Measurements from ENCODE around the gene ZNF100.
"Not testable (repeated sequence)": the region's sequence is repeated elsewhere in the genome, so short reads cannot be mapped to it uniquely, and the experiment has no call there.

ZNF100 gene

GRCh38 chr19:21698215-21698614, 69.2 kb downstream of the ZNF100 start:
- no peak for FAIRE-seq
- DNase-seq (ENCODE audit: insufficient read length), result no peak
- TF ChIP-seq TAF1 (IDR thresholded peaks at IDR 0.05; ENCODE audit: borderline replicate concordance, low read depth, low read length) (no peak), POLR2A (IDR thresholded peaks at IDR 0.05; ENCODE audit: low read depth, low read length) (no peak), POLR2AphosphoS5 (IDR thresholded peaks at IDR 0.05; ENCODE audit: low read depth, low read length) (no peak)

GRCh38 chr19:21697698-21698097, 69.7 kb downstream of the ZNF100 start:
- no peak for DNase-seq (ENCODE audit: insufficient read length)
- no peak for FAIRE-seq
- TF ChIP-seq POLR2AphosphoS5 (IDR thresholded peaks at IDR 0.05; ENCODE audit: low read depth, low read length) (no peak), TAF1 (IDR thresholded peaks at IDR 0.05; ENCODE audit: borderline replicate concordance, low read depth, low read length) (no peak), POLR2A (IDR thresholded peaks at IDR 0.05; ENCODE audit: low read depth, low read length) (no peak)

GRCh38 chr19:21694171-21694906, 73.0 kb downstream of the ZNF100 start:
- FAIRE-seq (no peak), DNase-seq (ENCODE audit: insufficient read length) (no peak)
- TF ChIP-seq POLR2A (IDR thresholded peaks at IDR 0.05; ENCODE audit: low read depth, low read length), result no peak
- TF ChIP-seq TAF1 (IDR thresholded peaks at IDR 0.05; ENCODE audit: borderline replicate concordance, low read depth, low read length), result no peak
- no peak for TF ChIP-seq POLR2AphosphoS5 (IDR thresholded peaks at IDR 0.05; ENCODE audit: low read depth, low read length)

- no peak for DNase-seq (ENCODE audit: insufficient read length)
- FAIRE-seq, result no peak
- no peak for TF ChIP-seq POLR2AphosphoS5 (IDR thresholded peaks at IDR 0.05; ENCODE audit: low read depth, low read length)
- no peak for TF ChIP-seq POLR2A (IDR thresholded peaks at IDR 0.05; ENCODE audit: low read depth, low read length)
- TF ChIP-seq TAF1 (IDR thresholded peaks at IDR 0.05; ENCODE audit: borderline replicate concordance, low read depth, low read length), result no peak
Measured at GRCh38 chr19:21693399-21693798, 74.0 kb downstream of the ZNF100 start.

- FAIRE-seq (no peak), DNase-seq (ENCODE audit: insufficient read length) (no peak)
- TF ChIP-seq POLR2AphosphoS5 (IDR thresholded peaks at IDR 0.05; ENCODE audit: low read depth, low read length) (no peak), TAF1 (IDR thresholded peaks at IDR 0.05; ENCODE audit: borderline replicate concordance, low read depth, low read length) (no peak), POLR2A (IDR thresholded peaks at IDR 0.05; ENCODE audit: low read depth, low read length) (no peak)
Measured at GRCh38 chr19:21691661-21692060, 75.7 kb downstream of the ZNF100 start.

GRCh38 chr19:21688464-21688863, 78.9 kb downstream of the ZNF100 start:
- DNase-seq (ENCODE audit: insufficient read length) (no peak), FAIRE-seq (no peak)
- TF ChIP-seq POLR2AphosphoS5 (IDR thresholded peaks at IDR 0.05; ENCODE audit: low read depth, low read length), result no peak
- no peak for TF ChIP-seq POLR2A (IDR thresholded peaks at IDR 0.05; ENCODE audit: low read depth, low read length)
- TF ChIP-seq TAF1 (IDR thresholded peaks at IDR 0.05; ENCODE audit: borderline replicate concordance, low read depth, low read length), result no peak

- DNase-seq (ENCODE audit: insufficient read length) (no peak), FAIRE-seq (no peak)
- TF ChIP-seq TAF1 (IDR thresholded peaks at IDR 0.05; ENCODE audit: borderline replicate concordance, low read depth, low read length), result no peak
- TF ChIP-seq POLR2AphosphoS5 (IDR thresholded peaks at IDR 0.05; ENCODE audit: low read depth, low read length), result no peak
- no peak for TF ChIP-seq POLR2A (IDR thresholded peaks at IDR 0.05; ENCODE audit: low read depth, low read length)
Measured at GRCh38 chr19:21680671-21681070, 86.7 kb downstream of the ZNF100 start.

- DNase-seq (ENCODE audit: insufficient read length) (no peak), FAIRE-seq (no peak)
Measured at GRCh38 chr19:21680026-21680425, 87.4 kb downstream of the ZNF100 start.

GRCh38 chr19:21677696-21678418, 89.5 kb downstream of the ZNF100 start:
- no peak for TF ChIP-seq POLR2AphosphoS5 (IDR thresholded peaks at IDR 0.05; ENCODE audit: low read depth, low read length)
- TF ChIP-seq POLR2A (IDR thresholded peaks at IDR 0.05; ENCODE audit: low read depth, low read length), result no peak
- no peak for TF ChIP-seq TAF1 (IDR thresholded peaks at IDR 0.05; ENCODE audit: borderline replicate concordance, low read depth, low read length)
- DNase-seq (ENCODE audit: insufficient read length) (no peak), FAIRE-seq (no peak)

More at GRCh38 chr19:21680026-21680425, 87.4 kb downstream of the ZNF100 start:
- no peak for TF ChIP-seq POLR2A (IDR thresholded peaks at IDR 0.05; ENCODE audit: low read depth, low read length)
- no peak for TF ChIP-seq POLR2AphosphoS5 (IDR thresholded peaks at IDR 0.05; ENCODE audit: low read depth, low read length)
- no peak for TF ChIP-seq TAF1 (IDR thresholded peaks at IDR 0.05; ENCODE audit: borderline replicate concordance, low read depth, low read length)

GRCh38 chr19:21674454-21674853, 92.9 kb downstream of the ZNF100 start:
- DNase-seq (ENCODE audit: insufficient read length) (no peak), FAIRE-seq (no peak)

GRCh38 chr19:21673479-21673878, 93.9 kb downstream of the ZNF100 start:
- not testable (repeated sequence) for FAIRE-seq; DNase-seq (ENCODE audit: insufficient read length)

More at GRCh38 chr19:21674454-21674853, 92.9 kb downstream of the ZNF100 start:
- TF ChIP-seq POLR2AphosphoS5 (IDR thresholded peaks at IDR 0.05; ENCODE audit: low read depth, low read length) (no peak), TAF1 (IDR thresholded peaks at IDR 0.05; ENCODE audit: borderline replicate concordance, low read depth, low read length) (no peak), POLR2A (IDR thresholded peaks at IDR 0.05; ENCODE audit: low read depth, low read length) (no peak)
